GM18951 (cell line): ENCODE data around the gene FANCD2.

ENCODE experiments used
- POLR2A ChIP-seq: IDR thresholded peaks from 4 replicates; pipeline ENCODE4 v1.6.1; 2011; ENCODE audit warnings: mild to moderate bottlenecking; ENCODE audit not compliant: insufficient read length, insufficient read depth; ENCODE audit errors: extremely low read depth
- in situ Hi-C: fragments of 300-500 bp; cut with MboI; formaldehyde crosslinking; loops from one replicate; pipeline ENCODE4 v1.12.0; 2022; ENCODE audit warnings: low sequenced_read_pairs, mixed read lengths, inconsistent platforms; ENCODE audit not compliant: unreplicated experiment

Gene FANCD2

GRCh38 chr3:10142707-10143560, 116.7 kb downstream of the FANCD2 start:
- in situ Hi-C loops, result no loop called here
- no peak for TF ChIP-seq POLR2A

- in situ Hi-C loops, result no loop called here
- no peak for TF ChIP-seq POLR2A
Observed at GRCh38 chr3:10145685-10146084, 119.4 kb downstream of the FANCD2 start.

GRCh38 chr3:10149226-10149625, 123.0 kb downstream of the FANCD2 start:
- in situ Hi-C loops, result no loop called here

GRCh38 chr3:10150987-10151386, 124.8 kb downstream of the FANCD2 start:
- TF ChIP-seq POLR2A, result no peak
- in situ Hi-C loops, result no loop called here

More at GRCh38 chr3:10149226-10149625, 123.0 kb downstream of the FANCD2 start:
- TF ChIP-seq POLR2A, result no peak
